T-helper 1 cell treated with Interleukin-12 subunit alpha and Interleukin-12 subunit beta and Interleukin-4 antibody, amounts not matched to agents 30 μg/mL and 1 μg/mL, for 36 hours (primary cell): ENCODE measurements around the gene PDXDC1.
"Not testable (repeated sequence)": the region's sequence is repeated elsewhere in the genome, so short reads cannot be mapped to it uniquely, and the experiment has no call there.

Source experiments
- H3K27ac Mint-ChIP-seq: one replicate; pipeline ENCODE4 v1.8.0; 2021; ENCODE audit warnings: mild to moderate bottlenecking, mixed read lengths
- H3K27me3 Mint-ChIP-seq: one replicate; pipeline ENCODE4 v1.8.0; 2021; ENCODE audit warnings: low read depth, mixed read lengths
- H3K36me3 Mint-ChIP-seq: one replicate; pipeline ENCODE4 v1.8.0; 2021; ENCODE audit warnings: low read depth, mixed read lengths
- H3K4me1 Mint-ChIP-seq: one replicate; pipeline ENCODE4 v1.8.0; 2021; ENCODE audit warnings: low read depth, mixed read lengths
- H3K4me3 Mint-ChIP-seq: one replicate; pipeline ENCODE4 v1.8.0; 2021; ENCODE audit warnings: mild to moderate bottlenecking, moderate library complexity, mixed read lengths
- H3K9me3 Mint-ChIP-seq: one replicate; pipeline ENCODE4 v1.8.0; 2021; ENCODE audit warnings: mixed read lengths

Gene PDXDC1

DNA sequence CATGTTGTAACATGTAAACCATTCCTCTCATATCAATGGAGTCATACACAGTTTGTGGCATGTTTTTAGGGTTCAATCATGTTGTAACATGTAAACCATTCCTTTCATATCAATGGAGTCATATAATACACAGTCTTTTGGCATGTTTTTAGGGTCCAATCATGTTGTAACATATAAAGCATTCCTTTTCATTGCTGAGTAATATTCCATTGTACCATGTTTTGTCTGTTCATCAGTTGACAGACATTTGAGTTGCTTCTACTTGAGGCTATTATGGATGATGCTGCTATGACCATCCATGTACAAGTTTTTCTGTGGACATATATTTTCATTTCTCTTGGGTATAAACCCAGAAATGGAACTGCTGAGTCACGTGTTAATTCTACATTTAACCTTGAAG is 106.1 kb downstream of the PDXDC1 start:
- H3K4me3 Mint-ChIP-seq, H3K9me3 Mint-ChIP-seq, H3K4me1 Mint-ChIP-seq, H3K27me3 Mint-ChIP-seq, H3K27ac Mint-ChIP-seq: not testable (repeated sequence)
- peaks cover 44% of the 10 kb centered on the region for H3K36me3 Mint-ChIP-seq

DNA sequence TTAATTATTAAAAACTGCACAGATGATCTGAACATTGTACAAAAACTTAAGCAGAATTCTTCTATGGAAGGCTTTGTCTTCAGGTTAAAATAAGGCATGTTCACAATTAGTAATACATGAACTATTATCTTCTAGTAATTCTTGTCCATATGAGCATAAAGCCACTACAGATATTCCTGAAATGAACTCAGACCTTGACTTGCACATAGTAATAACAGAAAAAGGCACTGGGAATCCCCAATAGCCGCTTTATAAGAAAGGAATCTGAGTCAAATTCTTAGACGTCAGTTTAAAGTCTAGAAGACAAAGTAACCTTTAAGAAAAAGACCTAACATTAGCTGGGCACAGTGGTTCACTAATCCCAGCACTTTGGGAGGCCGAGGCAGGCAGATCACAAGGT is 108.0 kb downstream of the PDXDC1 start:
- H3K4me1 Mint-ChIP-seq: not testable (repeated sequence)

DNA sequence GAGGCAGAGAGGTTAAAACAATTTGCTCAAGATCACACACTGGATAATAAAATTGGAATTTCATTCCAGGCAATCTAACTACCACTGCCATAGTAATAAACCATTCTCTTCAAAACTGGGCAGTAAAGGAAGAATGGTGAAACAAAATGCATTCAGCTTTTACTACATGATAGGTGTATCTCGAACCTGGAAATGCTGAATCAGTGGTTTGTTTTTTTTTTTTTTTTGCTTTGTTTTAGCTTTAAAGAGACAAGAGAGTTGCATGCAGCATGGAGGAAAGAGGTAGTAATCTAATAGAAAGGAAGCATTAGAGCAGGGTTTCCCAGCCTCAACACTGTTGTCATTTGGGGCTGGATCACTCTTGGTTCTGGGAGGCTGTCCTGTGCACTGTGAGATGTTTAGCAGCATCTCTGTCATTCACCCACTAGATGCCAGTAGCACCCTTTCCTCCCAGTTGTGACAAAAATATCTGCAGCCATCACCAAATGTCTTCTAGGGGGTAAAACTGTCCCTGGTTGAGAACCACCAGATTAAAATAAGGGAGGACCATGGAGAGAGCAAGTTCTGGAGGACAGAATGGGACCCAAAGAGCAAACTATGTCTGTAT is 115.9 kb downstream of the PDXDC1 start:
- H3K27ac Mint-ChIP-seq, H3K27me3 Mint-ChIP-seq, H3K9me3 Mint-ChIP-seq, H3K4me3 Mint-ChIP-seq: not testable (repeated sequence)
- H3K4me1 Mint-ChIP-seq: peaks cover 18% of the 10 kb centered on the region
- H3K36me3 Mint-ChIP-seq: peaks cover 23% of the 10 kb centered on the region

More for the DNA sequence above, 108.0 kb downstream of the PDXDC1 start:
- not testable (repeated sequence) for H3K4me3 Mint-ChIP-seq, H3K9me3 Mint-ChIP-seq, H3K27me3 Mint-ChIP-seq, H3K27ac Mint-ChIP-seq
- H3K36me3 Mint-ChIP-seq: peaks cover 39% of the 10 kb centered on the region

DNA sequence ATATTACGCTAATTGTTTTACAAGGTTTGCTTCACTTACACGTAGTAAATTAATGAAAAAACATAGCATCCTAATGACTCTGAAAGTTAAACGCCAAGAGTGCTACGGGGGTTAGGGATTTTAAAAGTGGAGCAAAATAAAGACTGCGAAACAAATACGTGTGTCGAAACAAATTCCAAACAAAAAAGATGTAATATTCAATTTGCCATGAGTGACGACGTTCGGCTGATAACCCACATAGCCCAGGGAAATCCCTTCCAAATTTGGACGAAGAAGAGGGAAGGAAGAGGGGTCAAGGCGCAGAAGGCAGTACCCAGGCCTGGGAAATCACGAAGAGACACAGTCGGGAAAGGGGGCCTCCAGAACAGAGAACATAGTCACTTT is 118.7 kb downstream of the PDXDC1 start:
- Mint-ChIP-seq H3K4me3 (peak overlapping the region; percentile 97), H3K4me1 (peaks cover 16% of the 10 kb centered on the region), H3K27ac (peak overlapping the region; percentile 75), H3K36me3 (peaks cover 18% of the 10 kb centered on the region)
- H3K27me3 Mint-ChIP-seq, H3K9me3 Mint-ChIP-seq: not testable (repeated sequence)

DNA sequence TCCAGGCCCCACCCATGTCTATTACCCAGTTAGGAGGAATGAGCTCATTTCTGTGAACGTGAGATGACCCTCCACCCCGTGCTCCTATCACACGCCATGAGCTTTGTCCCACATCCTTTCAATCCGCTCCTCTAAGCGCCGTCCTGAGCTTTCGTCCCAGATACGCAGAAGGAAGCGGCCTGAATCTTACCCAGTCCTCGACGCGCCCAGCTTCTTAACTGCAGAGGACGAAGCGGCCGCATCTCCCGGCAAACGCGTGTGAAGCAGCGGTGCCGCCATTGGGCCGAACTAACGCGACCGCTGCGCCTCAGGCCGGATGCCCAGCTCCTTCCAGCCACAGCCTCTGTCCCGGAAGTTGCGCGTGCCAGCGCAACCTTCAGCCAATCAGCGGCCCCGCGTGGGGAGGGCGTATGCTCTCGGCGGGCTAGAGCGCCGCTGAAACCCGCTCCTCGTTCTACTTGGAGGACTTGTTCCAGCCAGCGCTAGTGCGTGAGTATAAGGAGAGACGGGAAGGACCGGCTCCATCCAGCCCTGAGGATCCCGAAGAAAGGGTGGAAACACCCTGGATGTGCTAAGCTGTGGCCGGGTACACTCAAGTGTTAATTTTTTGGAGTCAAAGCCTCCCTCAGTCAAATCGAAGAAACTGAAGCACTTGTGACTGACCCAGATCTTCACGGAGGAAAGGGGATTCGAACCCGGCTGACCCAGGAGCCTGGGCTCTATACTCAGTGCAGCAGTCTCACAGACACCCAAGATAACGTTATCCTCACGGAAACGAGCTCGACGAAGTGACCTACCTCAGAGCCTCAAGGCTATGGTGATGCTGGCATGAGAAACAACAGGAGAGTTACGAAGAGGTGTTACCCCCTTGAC is 119.4 kb downstream of the PDXDC1 start, which contains the start of gene RRN3:
RRN3 (minus strand) TSS at position 318 of the 873 bp plus-strand sequence; CDS start at position 279, 39 bp downstream.
- Mint-ChIP-seq H3K27ac (peak within 1 kb of the TSS; percentile 96), H3K4me3 (peak within 1 kb of the TSS; percentile 97), H3K4me1 (peaks cover 16% of the 10 kb centered on the region), H3K36me3 (peaks cover 18% of the 10 kb centered on the region)
- H3K27me3 Mint-ChIP-seq, H3K9me3 Mint-ChIP-seq: not testable (repeated sequence)

DNA sequence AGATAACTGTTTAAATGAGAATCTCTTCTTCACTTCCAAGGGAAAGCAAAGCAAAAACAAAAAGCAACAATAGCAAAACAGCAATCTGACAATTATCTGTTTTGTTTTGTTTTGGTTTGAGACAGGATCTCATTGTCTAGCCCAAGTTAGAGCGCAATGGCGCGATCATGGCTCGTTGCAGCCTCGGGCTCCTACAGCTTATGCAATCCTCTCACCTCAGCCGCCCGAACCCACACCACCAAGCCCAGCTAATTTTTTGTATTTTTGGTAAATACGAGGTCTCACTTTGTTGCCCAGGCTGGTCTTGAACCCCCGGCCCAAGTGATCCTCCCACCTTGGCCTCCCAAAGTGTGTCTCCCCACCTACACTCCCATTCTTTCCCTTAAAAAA is 121.8 kb downstream of the PDXDC1 start:
- not testable (repeated sequence) for H3K27ac Mint-ChIP-seq, H3K27me3 Mint-ChIP-seq, H3K9me3 Mint-ChIP-seq, H3K4me3 Mint-ChIP-seq
- Mint-ChIP-seq H3K36me3 (peaks cover 10% of the 10 kb centered on the region), H3K4me1 (peaks cover 13% of the 10 kb centered on the region)

DNA sequence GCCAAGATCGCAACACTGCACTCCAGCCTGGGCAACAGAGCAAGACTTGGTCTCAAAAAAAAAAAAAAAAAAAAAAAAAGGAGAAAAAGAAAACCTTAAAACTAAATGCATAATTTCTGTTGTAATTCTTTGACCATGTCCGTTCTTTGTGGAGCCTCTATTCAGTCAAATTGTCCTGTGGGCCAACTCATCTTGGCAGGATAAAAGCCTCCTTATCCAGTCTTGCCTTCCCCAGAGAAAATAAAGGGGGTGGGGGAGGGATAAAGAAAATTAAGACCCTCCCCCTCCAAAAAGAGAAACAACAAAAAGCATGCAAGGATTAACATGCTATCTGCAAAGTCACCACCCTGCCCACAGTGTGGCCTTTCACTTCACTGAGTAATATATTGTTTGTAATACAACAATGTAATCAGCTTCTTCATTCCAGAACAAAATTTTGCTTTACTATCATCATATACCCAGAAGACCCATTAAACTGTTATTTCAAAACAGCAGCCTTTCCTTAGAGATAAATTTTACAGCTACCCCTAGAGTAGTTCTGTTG is 124.6 kb downstream of the PDXDC1 start:
- H3K36me3 Mint-ChIP-seq, H3K4me1 Mint-ChIP-seq, H3K4me3 Mint-ChIP-seq, H3K27me3 Mint-ChIP-seq, H3K9me3 Mint-ChIP-seq, H3K27ac Mint-ChIP-seq: not testable (repeated sequence)

DNA sequence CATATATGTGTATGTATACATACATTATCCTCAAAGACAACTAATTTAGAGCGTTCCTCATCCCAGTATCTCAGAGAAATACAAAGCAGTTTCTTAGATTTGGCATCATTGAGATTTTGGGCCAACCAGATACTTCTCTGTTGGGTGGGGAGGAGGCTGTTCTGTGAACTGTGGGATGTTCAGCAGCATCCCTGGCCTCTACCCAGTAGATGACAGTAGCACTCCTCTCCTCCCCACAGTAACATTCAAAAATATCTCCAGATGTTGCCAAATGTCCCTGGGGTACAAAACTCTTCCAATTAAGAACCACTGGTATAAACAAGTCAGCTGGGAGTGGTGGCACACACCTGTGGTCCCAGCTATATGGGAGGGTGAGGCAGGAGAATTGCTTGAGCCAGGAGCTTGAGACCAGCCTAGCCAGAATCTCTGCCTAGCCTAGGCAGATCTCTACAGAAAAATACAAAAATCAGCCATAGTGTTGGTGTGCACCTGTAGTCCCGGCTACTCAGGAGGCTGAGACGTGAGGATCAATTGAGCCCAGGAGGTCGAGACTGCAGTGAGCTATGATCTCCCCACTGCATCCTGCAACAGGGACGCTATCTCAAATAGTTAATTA is 125.7 kb downstream of the PDXDC1 start:
- H3K4me1 Mint-ChIP-seq, H3K4me3 Mint-ChIP-seq, H3K36me3 Mint-ChIP-seq, H3K27ac Mint-ChIP-seq, H3K9me3 Mint-ChIP-seq, H3K27me3 Mint-ChIP-seq: not testable (repeated sequence)

DNA sequence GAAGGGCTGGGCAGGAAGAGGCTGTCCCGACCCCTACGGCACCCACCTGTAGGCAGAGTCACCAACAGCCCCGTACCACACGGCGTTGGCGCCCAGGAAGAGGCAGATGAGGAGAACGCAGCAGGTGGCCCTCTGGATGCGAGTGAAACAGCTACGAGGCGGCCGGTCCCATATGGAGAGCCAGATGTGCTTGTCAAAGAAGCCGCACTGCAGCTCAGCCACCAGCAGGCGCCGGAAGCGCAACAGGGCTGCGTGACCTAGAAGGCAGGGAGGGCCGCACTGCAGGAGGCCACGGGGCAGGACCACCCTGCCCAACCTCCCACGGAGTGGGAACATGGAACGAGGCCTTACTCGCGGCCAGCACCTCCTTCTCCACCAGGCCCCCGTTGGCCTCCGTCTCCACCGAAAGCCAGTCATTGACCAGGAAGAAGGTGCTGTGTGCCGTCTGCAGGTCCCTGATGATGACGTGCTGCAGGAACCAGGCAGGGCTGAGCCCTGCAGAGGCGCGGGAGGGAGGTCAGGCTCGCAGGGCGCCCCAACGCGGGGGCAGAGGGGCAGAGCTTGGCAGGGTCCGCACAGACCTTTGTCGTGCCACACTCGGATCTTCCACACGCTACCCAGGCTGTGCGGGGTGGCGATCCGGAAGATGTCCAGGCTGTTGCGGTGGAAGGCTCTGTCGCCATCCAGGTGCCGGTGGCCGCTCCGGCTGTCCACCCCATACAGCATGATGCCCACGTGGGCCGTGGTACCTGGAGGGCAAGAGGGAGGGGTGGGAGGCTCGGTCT is 153.0 kb downstream of the PDXDC1 start:
- not testable (repeated sequence) for H3K36me3 Mint-ChIP-seq, H3K4me1 Mint-ChIP-seq, H3K27me3 Mint-ChIP-seq, H3K27ac Mint-ChIP-seq, H3K9me3 Mint-ChIP-seq, H3K4me3 Mint-ChIP-seq

DNA sequence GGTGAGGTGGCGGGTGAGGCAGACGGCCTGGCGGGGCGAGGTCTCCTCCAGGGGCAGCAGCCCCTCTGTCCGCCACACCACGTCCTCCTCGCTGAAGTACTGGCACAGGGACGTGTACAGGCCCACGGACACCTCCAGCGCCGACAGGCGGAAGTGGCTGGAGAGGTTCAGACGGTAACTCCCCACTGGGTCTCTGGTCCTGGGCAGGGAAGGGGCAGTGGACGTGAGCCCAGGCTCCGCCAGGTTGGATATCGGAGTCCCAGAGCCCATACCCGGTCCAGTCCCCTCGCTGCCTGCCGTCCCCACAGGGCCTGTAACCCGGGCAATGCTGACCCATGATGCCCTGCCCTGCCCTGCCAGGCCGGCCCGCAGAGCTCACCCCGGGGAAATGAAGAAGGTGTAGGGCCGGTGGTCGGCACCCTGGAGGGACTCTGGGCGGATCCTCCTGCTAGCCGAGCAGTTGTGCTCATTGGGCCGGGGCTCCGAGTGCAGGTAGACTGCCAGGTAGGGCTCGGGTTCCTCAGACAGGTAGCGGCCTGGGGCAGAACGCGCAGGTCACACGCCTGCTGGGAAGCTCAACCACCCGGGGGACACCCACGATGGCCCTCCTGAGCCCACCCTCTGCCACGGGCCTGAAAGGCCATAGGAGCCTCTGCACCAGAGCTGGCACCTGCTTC is 155.6 kb downstream of the PDXDC1 start:
- not testable (repeated sequence) for H3K4me3 Mint-ChIP-seq, H3K36me3 Mint-ChIP-seq, H3K27me3 Mint-ChIP-seq, H3K27ac Mint-ChIP-seq, H3K9me3 Mint-ChIP-seq, H3K4me1 Mint-ChIP-seq

DNA sequence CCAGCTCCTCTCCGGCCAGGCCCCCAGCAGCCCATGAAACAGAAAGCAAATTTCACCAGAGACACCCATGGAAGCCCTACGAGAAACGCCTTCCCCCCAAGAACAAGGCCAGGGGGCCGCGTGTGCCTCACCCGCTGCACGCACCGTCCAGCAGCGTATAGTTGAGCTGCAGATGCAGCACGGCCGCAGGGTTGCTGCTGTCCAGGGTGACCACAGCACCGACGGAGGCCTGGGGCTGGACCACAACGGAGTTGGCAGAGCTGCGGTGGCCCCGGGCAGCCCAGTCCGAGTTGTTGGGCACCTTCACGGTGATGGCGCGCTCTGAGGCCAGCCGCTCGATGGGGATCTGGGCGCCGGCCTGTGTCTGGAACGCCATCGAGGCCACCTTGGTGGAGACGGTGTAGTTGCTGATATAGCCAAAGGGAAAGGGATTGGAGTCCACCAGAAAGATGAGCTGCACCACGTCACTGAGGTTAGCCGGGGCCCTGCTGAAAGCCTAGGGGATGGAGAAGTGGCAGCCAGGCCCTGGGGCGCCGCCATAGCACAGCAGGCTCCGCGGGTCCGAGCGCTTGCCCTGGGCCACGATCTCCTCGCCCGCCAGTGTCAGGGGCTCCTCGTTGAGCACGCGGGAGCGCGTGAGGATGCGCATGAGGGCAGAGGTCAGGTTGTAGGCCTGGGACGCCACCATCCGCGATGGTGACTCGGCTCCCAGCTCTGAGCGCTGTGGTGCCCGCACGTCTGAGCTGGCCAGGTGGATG is 156.3 kb downstream of the PDXDC1 start:
- not testable (repeated sequence) for H3K9me3 Mint-ChIP-seq, H3K36me3 Mint-ChIP-seq, H3K4me3 Mint-ChIP-seq, H3K4me1 Mint-ChIP-seq, H3K27me3 Mint-ChIP-seq, H3K27ac Mint-ChIP-seq

DNA sequence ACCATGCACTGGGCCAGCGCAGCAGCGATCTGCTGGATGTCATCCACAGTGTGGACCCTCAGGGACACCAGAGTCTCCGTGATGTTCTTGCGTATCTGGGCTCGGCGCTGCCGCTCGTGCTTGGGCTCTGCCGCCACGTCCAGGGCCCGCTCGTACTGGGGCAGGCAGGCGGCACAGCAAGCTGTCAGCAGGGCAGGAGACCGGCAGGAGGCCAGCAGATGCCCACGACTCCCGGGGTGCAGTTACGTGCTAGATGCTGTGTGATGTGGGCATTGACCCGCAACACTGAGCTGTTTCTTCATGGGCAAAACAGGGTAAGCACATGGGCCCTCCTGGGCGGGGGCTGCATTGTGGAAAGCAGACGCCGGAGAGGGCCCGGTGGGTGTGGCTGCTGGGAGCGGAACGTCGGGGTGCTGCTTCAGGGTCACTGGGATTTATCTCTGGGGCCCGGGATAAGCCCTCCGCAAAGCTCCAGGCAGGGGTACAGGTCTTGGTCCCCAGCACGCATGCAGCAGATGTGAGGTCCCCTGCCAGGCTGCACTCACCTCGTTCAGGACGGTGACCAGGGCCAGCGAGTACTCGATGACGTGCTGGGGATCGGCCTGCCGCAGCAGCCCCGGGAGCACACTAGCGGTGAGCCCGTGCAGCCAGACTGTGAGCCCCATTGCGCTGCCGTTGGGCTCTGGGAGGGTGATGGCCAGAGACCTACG is 158.0 kb downstream of the PDXDC1 start:
- H3K4me1 Mint-ChIP-seq, H3K4me3 Mint-ChIP-seq, H3K27me3 Mint-ChIP-seq, H3K27ac Mint-ChIP-seq, H3K9me3 Mint-ChIP-seq, H3K36me3 Mint-ChIP-seq: not testable (repeated sequence)

DNA sequence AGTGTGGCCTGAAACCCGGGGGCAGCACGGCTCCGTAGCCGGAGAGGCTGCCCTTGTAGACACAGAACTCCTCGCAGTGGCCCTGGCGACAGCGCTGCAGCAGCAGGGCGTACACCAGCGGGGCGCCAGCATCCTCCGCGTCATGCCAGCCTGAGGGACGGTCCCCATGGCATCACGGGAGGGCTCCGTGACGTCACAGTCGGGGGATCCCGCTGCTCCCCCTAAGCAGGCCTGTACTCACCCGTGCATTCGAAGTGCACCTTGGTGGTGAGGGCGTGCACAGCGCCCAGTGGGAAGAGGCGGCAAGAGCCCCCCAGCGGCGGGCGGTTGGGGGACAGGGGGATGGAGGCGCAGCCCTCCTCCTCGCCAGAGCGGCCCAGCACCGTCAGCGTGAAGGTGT is 158.7 kb downstream of the PDXDC1 start:
- H3K27ac Mint-ChIP-seq, H3K9me3 Mint-ChIP-seq, H3K4me3 Mint-ChIP-seq, H3K36me3 Mint-ChIP-seq, H3K27me3 Mint-ChIP-seq, H3K4me1 Mint-ChIP-seq: not testable (repeated sequence)
